ENCODE results near the gene SRSF3. TPM values are rescaled to one million over a fixed set of nuclear protein-coding genes. Genes with fewer than 3 reads are reported as not detected.

The SRSF3 gene
- total RNA-seq, 6 donors from 2014 or later = 61.5 to 220 (median 167) TPM

GRCh38 chr6:36593569-36594028 is 563 bp upstream of the SRSF3 start:
- 3 to 4% methylated on average over 9 to 15 of the region's 15 CpGs for WGBS, 2 donors

DNA sequence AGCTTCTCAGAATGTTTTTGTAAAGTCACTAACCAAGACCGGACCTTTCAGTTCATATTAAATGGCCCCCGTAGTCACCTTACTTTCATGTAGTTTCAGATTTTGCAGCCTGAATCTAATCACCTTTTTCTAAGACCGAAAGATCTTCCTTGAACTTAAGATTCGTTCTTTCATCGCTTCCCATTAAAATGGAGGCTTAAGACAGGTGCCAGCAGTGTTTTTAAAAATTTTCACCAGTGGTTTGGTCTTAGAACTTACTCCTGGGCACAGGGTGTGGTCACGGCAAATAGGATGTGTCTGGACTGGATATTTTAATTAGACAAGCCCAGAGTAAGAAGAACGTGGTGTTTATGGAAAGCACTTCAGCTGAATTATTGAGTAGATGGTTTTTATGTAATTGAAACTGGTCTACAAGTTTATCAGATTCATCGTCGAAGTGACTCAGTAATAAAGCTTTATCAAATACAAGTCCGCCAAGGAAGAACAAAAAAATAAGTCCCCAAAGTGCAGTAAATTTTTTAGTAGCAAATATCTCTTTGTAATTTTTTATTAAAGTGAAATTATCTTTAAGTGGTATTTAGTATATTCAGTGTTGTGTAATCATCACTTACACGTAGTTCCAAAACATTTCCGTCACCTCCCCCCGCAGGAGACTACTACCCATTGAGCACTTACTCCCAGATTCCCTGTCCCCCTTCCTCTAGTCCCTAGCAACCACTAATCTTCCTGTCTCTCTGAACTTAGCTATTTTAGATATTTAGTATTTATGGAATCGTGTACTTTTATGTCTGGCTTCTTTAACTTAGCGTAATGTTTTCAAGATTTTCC is 868 bp downstream of the SRSF3 start:
- H3K27ac ChIP-seq = peak overlapping the region; percentile 97 to 99 (median 99)
- TF ChIP-seq, protein P1, sequence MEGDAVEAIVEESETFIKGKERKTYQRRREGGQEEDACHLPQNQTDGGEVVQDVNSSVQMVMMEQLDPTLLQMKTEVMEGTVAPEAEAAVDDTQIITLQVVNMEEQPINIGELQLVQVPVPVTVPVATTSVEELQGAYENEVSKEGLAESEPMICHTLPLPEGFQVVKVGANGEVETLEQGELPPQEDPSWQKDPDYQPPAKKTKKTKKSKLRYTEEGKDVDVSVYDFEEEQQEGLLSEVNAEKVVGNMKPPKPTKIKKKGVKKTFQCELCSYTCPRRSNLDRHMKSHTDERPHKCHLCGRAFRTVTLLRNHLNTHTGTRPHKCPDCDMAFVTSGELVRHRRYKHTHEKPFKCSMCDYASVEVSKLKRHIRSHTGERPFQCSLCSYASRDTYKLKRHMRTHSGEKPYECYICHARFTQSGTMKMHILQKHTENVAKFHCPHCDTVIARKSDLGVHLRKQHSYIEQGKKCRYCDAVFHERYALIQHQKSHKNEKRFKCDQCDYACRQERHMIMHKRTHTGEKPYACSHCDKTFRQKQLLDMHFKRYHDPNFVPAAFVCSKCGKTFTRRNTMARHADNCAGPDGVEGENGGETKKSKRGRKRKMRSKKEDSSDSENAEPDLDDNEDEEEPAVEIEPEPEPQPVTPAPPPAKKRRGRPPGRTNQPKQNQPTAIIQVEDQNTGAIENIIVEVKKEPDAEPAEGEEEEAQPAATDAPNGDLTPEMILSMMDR (IDR thresholded peaks at IDR 0.05) = no peak
- no peak for TF ChIP-seq POLR2AphosphoS5 (IDR thresholded peaks at IDR 0.05)
- no peak for TF ChIP-seq POLR2A (IDR thresholded peaks at IDR 0.05)
- no peak for TF ChIP-seq EP300 (IDR thresholded peaks at IDR 0.05)
- H3K27me3 ChIP-seq = no peaks in the 10 kb centered on the region
- no peaks in the 10 kb centered on the region for H3K9me3 ChIP-seq
- WGBS, 2 donors = 0 to 1% methylated on average over 15 of the region's 15 CpGs
- H3K4me1 ChIP-seq = peaks cover 33 to 49% (median 42%) of the 10 kb centered on the region in 4 donors
- H3K36me3 ChIP-seq = peaks cover 31 to 39% (median 32%) of the 10 kb centered on the region in 4 donors
- peak overlapping the region; percentile 57 to 80 (median 68) for H3K4me3 ChIP-seq
- peak in 1 of 2 donors; percentile 73 for DNase-seq
- ATAC-seq (ENCODE audit: low FRiP score in 2 of 2) = peak in 1 of 2 donors; percentile 37

More at GRCh38 chr6:36593569-36594028, 563 bp upstream of the SRSF3 start:
- Histone ChIP-seq H3K4me1 (peaks cover 19 to 35% (median 28%) of the 10 kb centered on the region in 4 donors), H3K27ac (peak overlapping the region; percentile 97 to 99 (median 99)), H3K36me3 (peaks cover 17 to 25% (median 18%) of the 10 kb centered on the region in 4 donors), H3K27me3 (no peaks in the 10 kb centered on the region), H3K4me3 (peak overlapping the region; percentile 8 to 80 (median 68)), H3K9me3 (no peaks in the 10 kb centered on the region)
- peak in 1 of 2 donors; percentile 22 for TF ChIP-seq POLR2AphosphoS5 (IDR thresholded peaks at IDR 0.05)
- TF ChIP-seq, protein P1 (IDR thresholded peaks at IDR 0.05) = no peak
- ATAC-seq (ENCODE audit: low FRiP score in 2 of 2) (peak; percentile 37 to 56), DNase-seq (peak in 1 of 2 donors; percentile 70)

GRCh38 chr6:36596356-36596755 is 2.2 kb downstream of the SRSF3 start:
- H3K27ac ChIP-seq = peak overlapping the region; percentile 97 to 99 (median 99)
- ATAC-seq (ENCODE audit: low FRiP score in 2 of 2) = no peak

DNA sequence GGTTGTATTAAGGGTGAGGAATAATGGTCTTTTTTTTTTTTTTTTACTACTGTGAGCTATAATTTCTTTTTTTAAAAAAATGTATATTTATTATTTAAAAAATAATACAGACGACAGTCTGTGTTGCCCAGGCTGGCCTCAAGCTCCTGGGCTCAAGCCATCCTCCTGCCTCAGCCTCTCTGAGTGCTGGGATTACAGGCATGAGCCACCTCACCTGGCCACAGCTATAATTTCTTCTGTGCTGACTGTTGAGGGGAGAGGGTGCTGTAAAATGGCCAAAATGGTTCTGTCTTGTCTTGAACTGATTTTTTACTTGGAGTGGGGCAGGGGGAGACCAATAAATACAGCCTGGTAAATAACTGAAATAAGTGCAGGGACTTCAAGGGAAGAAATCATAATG is 3.6 kb downstream of the SRSF3 start:
- peaks cover 56 to 73% (median 65%) of the 10 kb centered on the region in 4 donors for H3K4me1 ChIP-seq
- no peak for TF ChIP-seq POLR2A (IDR thresholded peaks at IDR 0.05)
- TF ChIP-seq EP300 (IDR thresholded peaks at IDR 0.05) = no peak
- no peak for TF ChIP-seq POLR2AphosphoS5 (IDR thresholded peaks at IDR 0.05)
- TF ChIP-seq, protein P1 (IDR thresholded peaks at IDR 0.05) = no peak
- peak in 1 of 2 donors; percentile 3 for DNase-seq
- ATAC-seq (ENCODE audit: low FRiP score in 2 of 2) = no peak
- 14 to 24% methylated on average over 1 of the region's 1 CpG for WGBS, 2 donors
- H3K9me3 ChIP-seq = no peaks in the 10 kb centered on the region
- H3K4me3 ChIP-seq = peak overlapping the region; percentile 15 to 80 (median 68)
- peak overlapping the region in 2 of 4 donors; percentile 46 to 99 for H3K27ac ChIP-seq
- peaks cover 54 to 66% (median 58%) of the 10 kb centered on the region in 4 donors for H3K36me3 ChIP-seq
- H3K27me3 ChIP-seq = no peaks in the 10 kb centered on the region

More at GRCh38 chr6:36596356-36596755, 2.2 kb downstream of the SRSF3 start:
- H3K27me3 ChIP-seq = no peaks in the 10 kb centered on the region
- H3K36me3 ChIP-seq = peaks cover 43 to 52% (median 44%) of the 10 kb centered on the region in 4 donors
- WGBS, 2 donors = 0 to 1% methylated on average over 5 of the region's 5 CpGs
- no peak for TF ChIP-seq EP300 (IDR thresholded peaks at IDR 0.05)
- TF ChIP-seq POLR2A (IDR thresholded peaks at IDR 0.05) = no peak
- TF ChIP-seq, protein P1 (IDR thresholded peaks at IDR 0.05) = no peak
- no peak for TF ChIP-seq POLR2AphosphoS5 (IDR thresholded peaks at IDR 0.05)
- peaks cover 45 to 61% (median 54%) of the 10 kb centered on the region in 4 donors for H3K4me1 ChIP-seq
- H3K4me3 ChIP-seq = peak overlapping the region; percentile 57 to 80 (median 74)
- DNase-seq = no peak
- no peaks in the 10 kb centered on the region for H3K9me3 ChIP-seq

Data from upper lobe of left lung (tissue), 6 donors.